Kidney tubule cell (primary cell): ENCODE data around the gene NIBAN1.
"Not testable (repeated sequence)": the region's sequence is repeated elsewhere in the genome, so short reads cannot be mapped to it uniquely, and the experiment has no call there.

Experiments
- DNase-seq: peaks from one replicate; pipeline ENCODE4 v3.0.0-alpha.2; 2018; ENCODE audit warnings: low spot score

The NIBAN1 gene

GRCh38 chr1:184973272-184974055 lies 844 bp downstream of the NIBAN1 start:
- peak; percentile 66 for DNase-seq

GRCh38 chr1:184972315-184973055 lies 1.8 kb downstream of the NIBAN1 start:
- DNase-seq: peak; percentile 56

GRCh38 chr1:184971522-184972265 lies 2.6 kb downstream of the NIBAN1 start:
- DNase-seq: no peak

- DNase-seq: no peak
These were observed 3.6 kb downstream of the NIBAN1 start for GRCh38 chr1:184970691-184971161.

GRCh38 chr1:184966989-184967388 lies 7.3 kb downstream of the NIBAN1 start:
- DNase-seq: no peak

DNA sequence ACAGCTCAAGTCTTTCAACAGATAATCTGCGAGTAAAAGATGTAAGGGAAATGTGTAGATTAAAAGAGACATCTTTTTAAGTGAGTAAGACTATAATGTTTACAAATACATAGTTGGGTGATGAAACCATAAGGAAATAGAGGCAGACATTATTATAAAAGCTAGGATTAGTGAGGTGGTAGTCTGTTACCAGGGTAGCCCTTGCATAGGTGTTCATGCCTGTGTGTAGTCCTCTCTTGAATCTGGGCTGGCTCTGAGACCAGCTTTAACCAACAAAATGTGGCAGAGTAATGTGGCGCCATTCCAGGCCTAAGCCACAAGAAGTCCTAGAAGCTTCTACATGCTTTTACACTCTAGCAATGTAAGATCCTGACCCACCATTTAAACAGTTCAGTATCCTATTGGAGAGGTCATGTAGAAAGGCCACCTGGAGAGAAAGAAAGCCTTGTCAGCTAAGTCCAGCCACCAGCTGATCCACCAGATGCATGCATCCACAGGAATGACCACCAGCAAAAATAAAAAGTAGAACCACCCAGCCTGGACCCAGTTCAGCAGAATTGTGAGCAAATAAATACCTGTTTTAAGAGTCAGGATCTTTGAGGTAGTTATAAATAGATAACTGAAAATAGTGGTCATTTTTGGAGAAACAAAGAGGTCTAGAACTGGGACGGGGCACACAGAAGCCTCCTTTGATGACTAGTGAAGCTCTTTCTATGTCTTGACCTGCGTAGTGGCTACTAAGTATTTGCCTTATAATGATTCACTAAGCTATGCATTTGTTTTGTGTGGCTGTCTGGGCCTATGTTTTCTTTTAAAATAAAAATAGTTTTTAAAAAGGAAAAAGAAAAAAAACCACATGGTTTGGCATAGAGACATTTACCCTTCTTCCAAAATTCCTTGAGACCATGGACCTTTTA lies 8.1 kb downstream of the NIBAN1 start:
- DNase-seq: no peak

DNA sequence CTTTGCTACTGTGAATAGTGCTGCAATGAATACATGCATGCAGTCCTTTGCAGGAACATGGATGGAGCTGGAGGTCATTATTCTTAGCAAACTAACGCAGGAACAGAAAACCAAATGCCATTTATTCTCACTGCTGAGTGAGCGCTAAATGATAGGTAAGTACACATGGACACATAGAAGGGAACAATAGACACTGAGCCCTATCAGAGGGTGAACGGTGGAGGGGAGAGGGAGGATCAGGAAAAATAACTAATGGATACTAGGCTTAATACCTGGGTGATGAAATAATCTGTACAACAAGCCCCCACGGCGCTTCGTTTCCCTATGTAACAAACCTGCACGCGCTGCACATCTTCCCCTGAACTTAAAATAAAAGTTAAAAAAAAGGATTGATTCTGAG lies 8.9 kb downstream of the NIBAN1 start:
- DNase-seq: no peak

- DNase-seq: no peak
These were observed 14.7 kb downstream of the NIBAN1 start for GRCh38 chr1:184959626-184960025.

DNA sequence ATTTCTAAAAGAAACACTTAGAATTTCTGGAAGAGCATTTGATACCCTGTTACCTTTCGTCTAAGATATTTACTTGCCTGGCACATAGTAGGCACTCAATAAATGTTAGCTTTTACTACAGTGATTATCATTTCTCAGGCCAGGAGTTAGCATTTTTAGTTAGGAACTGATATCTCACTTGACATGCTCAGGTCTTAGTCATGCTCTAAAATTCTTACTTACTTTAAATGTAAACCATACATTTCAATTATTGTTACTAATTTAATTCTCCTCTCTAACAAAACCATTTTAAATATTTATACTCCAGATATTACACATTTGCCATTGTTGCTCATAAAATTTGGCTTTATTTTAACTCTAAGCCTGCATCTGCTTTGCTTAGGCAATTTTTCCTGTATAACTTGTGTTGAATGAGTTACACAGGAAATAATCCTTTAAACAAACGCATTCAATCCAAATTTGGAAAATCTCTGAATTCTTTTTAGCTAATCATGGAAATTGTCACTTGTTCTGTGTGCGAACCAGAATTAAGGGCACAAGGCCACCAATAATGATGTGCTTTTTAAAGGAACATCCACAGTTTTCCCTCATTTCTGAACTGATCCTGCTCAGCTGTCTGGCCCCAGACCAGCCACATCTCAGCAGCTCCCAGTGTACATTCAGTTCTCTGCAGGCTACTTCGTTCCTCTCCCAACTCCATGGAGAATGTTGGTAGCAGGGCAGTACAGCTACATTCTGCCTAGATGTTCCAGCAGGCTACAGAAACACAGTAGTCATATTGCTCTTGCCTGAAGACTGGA lies 15.6 kb downstream of the NIBAN1 start:
- DNase-seq: no peak

DNA sequence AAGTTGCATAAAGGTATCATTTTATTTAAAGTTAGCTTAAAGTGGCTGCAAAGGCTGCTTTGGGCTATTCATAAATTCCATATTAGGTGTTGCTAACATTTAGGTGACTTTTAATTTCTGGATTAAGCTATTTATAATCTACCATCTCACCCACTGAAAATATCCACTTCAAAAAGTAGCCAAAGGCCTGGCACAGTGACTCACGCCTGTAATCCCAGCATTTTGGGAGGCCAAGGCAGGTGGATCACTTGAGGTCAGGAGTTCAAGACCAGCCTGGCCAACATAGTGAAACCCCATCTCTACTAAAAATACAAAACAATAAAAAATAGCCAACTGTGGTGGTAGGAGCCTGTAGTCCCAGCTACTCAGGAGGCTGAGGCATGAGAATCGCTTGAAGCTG lies 16.4 kb downstream of the NIBAN1 start:
- DNase-seq: not testable (repeated sequence)

GRCh38 chr1:184956999-184957700 lies 17.2 kb downstream of the NIBAN1 start:
- DNase-seq: no peak

- DNase-seq: peak; percentile 51
These were observed 19.9 kb downstream of the NIBAN1 start for GRCh38 chr1:184954232-184954995.

DNA sequence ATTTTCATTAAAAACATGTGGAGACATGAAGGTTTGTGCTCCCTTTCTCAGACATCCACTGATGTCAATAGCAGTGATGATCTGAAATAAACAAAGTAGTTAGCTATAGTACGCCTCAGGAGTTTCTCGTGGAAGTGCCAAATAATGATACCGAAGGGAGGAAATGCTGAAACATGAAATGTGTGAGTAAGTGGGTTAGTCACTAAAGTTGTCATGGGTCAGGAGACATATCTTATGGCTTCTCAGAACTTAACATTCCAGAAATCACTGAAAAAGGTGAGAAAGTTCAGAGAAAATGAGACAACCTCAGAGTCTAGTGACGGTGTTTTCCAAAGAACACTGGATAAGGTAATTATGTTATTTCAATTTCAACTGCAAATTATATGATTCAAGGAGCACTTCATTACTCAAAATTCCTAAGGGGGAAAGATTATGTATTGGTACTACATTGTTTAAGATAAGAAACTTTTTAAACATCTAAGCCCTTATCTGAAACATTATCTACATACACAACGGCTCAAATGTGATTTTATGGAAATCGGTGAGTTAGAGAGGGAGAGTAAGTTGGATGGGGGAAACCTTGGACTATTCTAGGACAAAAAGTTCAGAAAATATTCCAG lies 20.6 kb downstream of the NIBAN1 start:
- DNase-seq: peak; percentile 91

- DNase-seq: no peak
These were observed 21.9 kb downstream of the NIBAN1 start for GRCh38 chr1:184952428-184952827.

GRCh38 chr1:184951788-184952187 lies 22.5 kb downstream of the NIBAN1 start:
- peak; percentile 27 for DNase-seq

DNA sequence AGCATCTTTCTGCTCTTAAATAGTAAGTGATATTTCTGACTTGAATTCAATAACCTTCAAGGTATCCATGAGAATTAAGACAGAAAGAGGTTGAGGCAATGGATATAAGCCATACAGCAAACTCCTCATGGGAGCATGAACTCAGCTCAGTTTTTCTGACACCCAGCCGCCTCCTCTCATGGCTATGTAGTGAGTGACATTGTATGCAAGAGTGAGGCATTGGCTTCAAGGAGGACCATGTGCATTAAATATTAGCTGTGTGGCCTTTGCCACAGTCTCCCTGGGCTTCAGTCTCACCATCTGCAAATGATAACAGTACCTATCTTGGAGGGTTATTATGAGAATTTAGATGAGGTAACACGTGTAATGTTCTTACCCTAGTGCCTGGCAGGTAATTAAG lies 23.4 kb downstream of the NIBAN1 start:
- no peak for DNase-seq

DNA sequence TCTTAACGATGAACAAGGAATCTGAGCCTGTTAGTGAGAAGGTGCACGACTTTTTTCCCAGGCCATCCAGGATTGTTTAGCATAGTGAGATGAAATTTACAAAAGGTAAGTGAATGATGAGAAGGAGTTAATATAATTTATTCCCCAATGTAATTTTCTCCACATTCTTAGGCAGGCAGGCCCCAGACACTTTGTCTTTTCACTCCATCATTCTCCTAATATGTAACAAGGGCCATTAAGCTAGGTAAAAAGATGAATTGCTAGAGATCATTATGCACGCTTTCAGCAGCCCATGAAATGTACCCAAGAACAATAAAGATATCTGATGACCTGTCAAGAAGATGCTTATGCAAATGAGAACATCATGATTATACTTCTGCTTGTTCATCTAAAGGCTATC lies 24.1 kb downstream of the NIBAN1 start:
- DNase-seq: no peak

GRCh38 chr1:184947497-184948256 lies 26.6 kb downstream of the NIBAN1 start:
- DNase-seq: no peak
